ENCODE data around the gene LHPP. TPM values are rescaled to one million over a fixed set of nuclear protein-coding genes. Genes with fewer than 3 reads are reported as not detected.
"Not testable (repeated sequence)": the region's sequence is repeated elsewhere in the genome, so short reads cannot be mapped to it uniquely, and the experiment has no call there.

LHPP gene
- total RNA-seq, 6 donors from 2014 or later, result 12.0 to 21.4 (median 16.4) TPM

DNA sequence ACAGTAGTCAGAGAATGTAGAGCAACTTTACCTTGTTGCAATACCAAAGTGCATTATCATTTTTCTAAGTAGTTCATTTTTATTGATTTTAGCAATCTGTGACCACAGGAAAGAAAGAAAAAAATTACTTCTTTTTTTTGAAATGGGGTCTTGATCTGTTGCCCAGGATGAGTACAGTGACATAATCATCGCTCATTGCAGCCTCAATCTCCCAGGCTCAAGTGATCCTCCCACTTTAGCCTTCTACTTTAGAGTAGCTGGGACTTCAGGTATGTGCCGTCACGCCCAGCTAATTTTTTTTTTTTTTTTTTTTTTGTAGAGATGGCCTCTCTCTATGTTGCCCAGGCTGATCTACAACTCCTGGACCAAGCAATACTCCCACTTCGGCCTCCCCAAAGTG is 31.5 kb upstream of the LHPP start:
- H3K27me3 ChIP-seq, result no peaks in the 10 kb centered on the region
- no peak overlapping the region for H3K4me3 ChIP-seq
- 82 to 93% methylated on average over 4 of the region's 4 CpGs for WGBS, 2 donors
- no peaks in the 10 kb centered on the region for H3K4me1 ChIP-seq
- ATAC-seq (ENCODE audit: low FRiP score in 2 of 2) (no peak), DNase-seq (no peak)
- no peaks in the 10 kb centered on the region for H3K36me3 ChIP-seq
- TF ChIP-seq EP300 (IDR thresholded peaks at IDR 0.05) (no peak), POLR2AphosphoS5 (IDR thresholded peaks at IDR 0.05) (no peak), POLR2A (IDR thresholded peaks at IDR 0.05) (no peak)
- TF ChIP-seq, protein P1, sequence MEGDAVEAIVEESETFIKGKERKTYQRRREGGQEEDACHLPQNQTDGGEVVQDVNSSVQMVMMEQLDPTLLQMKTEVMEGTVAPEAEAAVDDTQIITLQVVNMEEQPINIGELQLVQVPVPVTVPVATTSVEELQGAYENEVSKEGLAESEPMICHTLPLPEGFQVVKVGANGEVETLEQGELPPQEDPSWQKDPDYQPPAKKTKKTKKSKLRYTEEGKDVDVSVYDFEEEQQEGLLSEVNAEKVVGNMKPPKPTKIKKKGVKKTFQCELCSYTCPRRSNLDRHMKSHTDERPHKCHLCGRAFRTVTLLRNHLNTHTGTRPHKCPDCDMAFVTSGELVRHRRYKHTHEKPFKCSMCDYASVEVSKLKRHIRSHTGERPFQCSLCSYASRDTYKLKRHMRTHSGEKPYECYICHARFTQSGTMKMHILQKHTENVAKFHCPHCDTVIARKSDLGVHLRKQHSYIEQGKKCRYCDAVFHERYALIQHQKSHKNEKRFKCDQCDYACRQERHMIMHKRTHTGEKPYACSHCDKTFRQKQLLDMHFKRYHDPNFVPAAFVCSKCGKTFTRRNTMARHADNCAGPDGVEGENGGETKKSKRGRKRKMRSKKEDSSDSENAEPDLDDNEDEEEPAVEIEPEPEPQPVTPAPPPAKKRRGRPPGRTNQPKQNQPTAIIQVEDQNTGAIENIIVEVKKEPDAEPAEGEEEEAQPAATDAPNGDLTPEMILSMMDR (IDR thresholded peaks at IDR 0.05), result no peak
- no peaks in the 10 kb centered on the region for H3K9me3 ChIP-seq
- H3K27ac ChIP-seq, result no peak overlapping the region

DNA sequence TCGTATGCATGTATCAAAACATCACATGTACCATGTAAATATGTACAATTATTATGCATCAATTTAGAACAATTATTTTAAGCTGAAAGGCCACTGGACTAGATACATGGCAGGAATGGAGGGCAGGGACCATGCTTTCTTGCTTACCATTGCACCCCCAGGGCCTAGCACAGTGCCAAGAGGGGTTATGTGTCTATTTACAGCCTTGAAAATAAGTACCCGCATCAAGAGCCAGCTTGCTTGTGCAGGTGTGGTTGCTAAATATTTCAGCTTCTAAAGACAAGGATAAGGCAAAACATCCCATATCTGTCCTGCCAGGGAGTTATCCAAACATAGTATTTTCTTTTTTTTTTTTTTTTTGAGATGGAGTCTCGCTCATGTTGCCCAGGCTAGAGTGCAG is 28.2 kb upstream of the LHPP start:
- Histone ChIP-seq H3K9me3 (no peaks in the 10 kb centered on the region), H3K4me1 (no peaks in the 10 kb centered on the region), H3K36me3 (no peaks in the 10 kb centered on the region), H3K27me3 (no peaks in the 10 kb centered on the region), H3K27ac (no peak overlapping the region), H3K4me3 (no peak overlapping the region)
- ATAC-seq (ENCODE audit: low FRiP score in 2 of 2), result no peak
- DNase-seq, result no peak
- 88 to 90% methylated on average over 3 of the region's 3 CpGs for WGBS, 2 donors
- TF ChIP-seq EP300 (IDR thresholded peaks at IDR 0.05) (no peak), POLR2AphosphoS5 (IDR thresholded peaks at IDR 0.05) (no peak), POLR2A (IDR thresholded peaks at IDR 0.05) (no peak)
- TF ChIP-seq, protein P1 (IDR thresholded peaks at IDR 0.05), result no peak

DNA sequence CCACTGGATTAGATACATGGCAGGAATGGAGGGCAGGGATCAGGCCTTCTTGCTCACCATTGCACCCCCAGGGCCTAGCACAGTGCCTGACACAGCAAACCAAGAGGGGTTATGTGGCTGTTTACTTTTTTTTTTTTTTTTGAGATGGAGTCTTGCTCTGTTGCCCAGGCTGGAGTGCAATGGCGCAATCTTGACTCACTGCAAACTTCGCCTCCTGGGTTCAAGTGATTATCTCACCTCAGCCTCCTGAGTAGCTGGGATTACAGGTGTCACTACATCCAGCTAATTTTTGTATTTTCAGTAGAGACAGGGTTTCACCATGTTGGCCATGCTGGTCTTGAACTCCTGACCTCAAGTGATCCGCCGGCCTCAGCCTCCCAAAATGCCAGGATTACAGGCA is 25.9 kb upstream of the LHPP start:
- not testable (repeated sequence) for H3K4me1 ChIP-seq; ATAC-seq (ENCODE audit: low FRiP score in 2 of 2); H3K9me3 ChIP-seq; H3K27ac ChIP-seq; H3K4me3 ChIP-seq; H3K36me3 ChIP-seq; H3K27me3 ChIP-seq; DNase-seq
- 87 to 92% methylated on average over 2 to 4 of the region's 4 CpGs for WGBS, 2 donors

DNA sequence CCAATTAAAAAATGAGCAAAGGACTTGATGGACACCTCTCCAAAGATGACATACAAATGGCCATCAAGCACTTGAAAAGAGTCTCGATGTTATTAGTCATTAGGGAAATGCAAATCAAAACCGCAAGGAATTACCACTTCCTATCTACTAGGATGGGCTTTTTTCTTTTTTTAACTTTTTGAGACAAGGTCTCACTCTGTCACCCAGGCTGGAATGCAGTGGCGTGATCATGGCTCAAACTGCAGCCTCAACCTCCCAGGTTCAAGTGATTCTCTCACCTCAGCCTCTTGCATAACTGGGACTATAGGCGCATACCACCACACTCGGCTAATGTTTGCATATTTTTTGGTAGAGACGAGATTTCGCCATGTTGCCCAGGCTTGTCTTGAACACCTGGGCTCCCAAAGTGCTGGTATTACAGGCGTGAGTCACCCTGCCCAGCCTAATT is 25.4 kb upstream of the LHPP start:
- TF ChIP-seq, protein P1 (IDR thresholded peaks at IDR 0.05), result no peak
- TF ChIP-seq POLR2A (IDR thresholded peaks at IDR 0.05), result no peak
- TF ChIP-seq POLR2AphosphoS5 (IDR thresholded peaks at IDR 0.05), result no peak
- no peak for TF ChIP-seq EP300 (IDR thresholded peaks at IDR 0.05)
- no peaks in the 10 kb centered on the region for H3K36me3 ChIP-seq
- ATAC-seq (ENCODE audit: low FRiP score in 2 of 2) (no peak), DNase-seq (no peak)
- H3K4me3 ChIP-seq, result no peak overlapping the region
- no peaks in the 10 kb centered on the region for H3K9me3 ChIP-seq
- H3K4me1 ChIP-seq, result no peaks in the 10 kb centered on the region
- H3K27me3 ChIP-seq, result no peaks in the 10 kb centered on the region
- H3K27ac ChIP-seq, result no peak overlapping the region
- WGBS, 2 donors, result 66 to 73% methylated on average over 8 of the region's 8 CpGs

DNA sequence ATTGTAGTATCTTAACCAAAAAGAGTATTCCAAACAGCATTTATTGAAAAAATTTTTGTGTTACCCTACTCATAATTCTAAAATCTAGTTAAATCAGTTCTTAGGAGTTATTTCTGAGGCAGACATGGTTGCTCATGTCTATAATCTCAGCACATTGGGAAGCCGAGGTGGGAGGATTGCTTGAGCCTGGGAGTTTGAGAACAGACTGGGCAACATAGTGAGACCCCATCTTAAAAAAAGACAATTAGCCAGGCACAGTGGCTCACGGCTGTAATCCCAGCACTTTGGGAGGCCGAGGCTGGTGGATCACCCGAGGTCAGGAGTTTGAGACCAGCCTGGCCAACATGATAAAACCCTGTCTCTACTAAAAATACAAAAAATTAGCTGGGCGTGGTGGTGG is 19.9 kb upstream of the LHPP start:
- H3K9me3 ChIP-seq; H3K4me1 ChIP-seq; H3K4me3 ChIP-seq; H3K27ac ChIP-seq; DNase-seq; ATAC-seq (ENCODE audit: low FRiP score in 2 of 2); H3K27me3 ChIP-seq; H3K36me3 ChIP-seq: not testable (repeated sequence)
- 87 to 89% methylated on average over 5 of the region's 5 CpGs for WGBS, 2 donors

DNA sequence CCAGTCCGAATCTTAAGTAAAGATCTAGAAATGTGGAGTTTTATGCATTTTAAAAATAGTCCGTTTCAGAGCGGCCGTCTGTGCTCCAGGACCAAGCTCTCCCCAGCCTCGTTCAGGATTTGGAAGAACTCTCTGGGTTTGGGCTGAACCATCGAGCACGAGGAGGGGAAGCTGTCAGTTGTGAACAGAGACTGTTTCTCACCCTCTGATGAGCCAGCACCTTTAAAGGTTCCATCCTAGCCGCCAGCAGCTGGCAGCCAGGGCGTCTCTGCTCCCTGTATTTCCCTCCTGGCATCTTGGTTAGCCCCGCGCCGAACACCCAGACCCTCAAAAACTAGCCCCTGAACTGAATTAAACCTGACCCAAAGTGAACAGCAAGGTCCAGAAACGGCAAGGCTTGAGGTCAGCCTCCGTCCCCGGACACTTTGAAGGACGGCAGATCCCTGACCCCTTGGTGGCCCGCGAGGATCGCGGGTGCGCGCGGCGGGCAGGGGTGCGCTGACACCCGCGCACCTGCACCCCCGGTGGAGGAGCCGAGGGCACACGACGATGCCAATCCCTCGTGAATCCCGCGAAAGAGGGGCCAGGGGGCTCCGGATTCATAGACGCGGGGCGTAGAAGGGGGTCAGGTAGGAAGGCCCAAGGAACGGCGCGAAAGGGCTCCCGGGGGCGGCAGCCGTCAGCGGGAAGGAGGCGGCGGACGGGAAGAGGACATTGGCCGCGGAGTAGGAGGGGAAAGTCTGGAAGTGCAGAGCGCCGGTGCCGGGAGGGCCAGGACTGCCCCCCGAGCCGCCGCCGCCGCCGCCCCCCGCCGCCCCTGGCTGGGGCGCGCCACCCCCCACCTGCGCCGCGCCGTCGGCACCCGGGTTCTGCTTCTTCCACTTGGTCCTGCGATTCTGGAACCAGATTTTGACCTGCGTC is 14.5 kb upstream of the LHPP start:
- Histone ChIP-seq H3K36me3 (no peaks in the 10 kb centered on the region), H3K27me3 (peaks cover 0 to 45% (median 29%) of the 10 kb centered on the region in 4 donors), H3K27ac (no peak overlapping the region), H3K4me3 (peak overlapping the region in 2 of 4 donors; percentile 9 to 28), H3K4me1 (peaks cover 11 to 38% (median 23%) of the 10 kb centered on the region in 4 donors), H3K9me3 (no peaks in the 10 kb centered on the region)
- 19 to 21% methylated on average over 31 to 54 of the region's 71 CpGs for WGBS, 2 donors
- ATAC-seq (ENCODE audit: low FRiP score in 2 of 2), result no peak
- TF ChIP-seq EP300 (IDR thresholded peaks at IDR 0.05), result no peak
- DNase-seq, result peak in 1 of 2 donors; percentile 71
